ENCODE data around the gene ACR. TPM values are rescaled to one million over a fixed set of nuclear protein-coding genes. Genes with fewer than 3 reads are reported as not detected.

The ACR gene
- total RNA-seq, 2 experiments from 2014 or later: not detected

DNA sequence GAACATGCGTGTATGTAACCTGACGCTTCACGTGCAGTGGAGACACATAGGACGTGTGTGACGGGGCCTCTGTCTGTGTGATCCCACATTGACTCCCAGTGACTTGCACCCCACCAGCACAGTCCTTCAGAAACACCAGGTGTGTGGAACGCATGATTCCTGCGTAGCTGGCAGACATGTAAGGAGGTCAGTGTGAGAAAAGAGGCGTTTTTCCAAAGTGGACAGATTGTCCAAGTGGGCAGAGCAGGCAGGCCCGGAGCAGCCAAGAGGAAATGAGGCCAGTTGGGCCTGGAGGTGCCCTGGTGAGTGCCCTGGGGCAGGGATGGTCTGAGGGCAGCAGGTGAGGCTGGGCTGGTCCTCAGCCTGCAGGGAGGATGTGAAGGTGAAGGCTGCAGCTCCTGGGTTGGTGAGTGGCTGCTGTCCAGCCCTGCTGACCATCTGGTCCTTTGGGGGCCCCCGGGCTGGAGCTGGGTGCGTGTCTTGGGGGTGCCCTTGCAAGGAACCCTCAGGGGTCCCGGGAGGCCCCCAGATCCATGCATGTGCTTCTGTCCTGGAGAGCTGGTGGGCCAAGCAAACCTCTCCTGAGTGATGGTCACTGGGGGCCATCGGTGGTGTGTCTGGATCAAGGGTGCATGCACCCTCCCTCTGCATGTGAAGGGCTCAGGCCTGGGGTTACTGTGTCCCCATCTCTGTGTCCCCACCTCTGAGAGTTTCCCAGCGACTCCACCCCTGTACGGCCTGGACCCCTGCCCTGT lies 38.8 kb upstream of the ACR start:
- Mint-ChIP-seq H3K4me1 (peaks cover 18% of the 10 kb centered on the region), H3K9me3 (no peaks in the 10 kb centered on the region), H3K27me3 (no peaks in the 10 kb centered on the region), H3K4me3 (no peak overlapping the region), H3K27ac (no peak overlapping the region), H3K36me3 (ENCODE audit: low read depth) (no peaks in the 10 kb centered on the region)
- POLR2A ChIA-PET: no interaction called here
- CTCF ChIA-PET: no interaction called here
- DNase-seq: no peak

DNA sequence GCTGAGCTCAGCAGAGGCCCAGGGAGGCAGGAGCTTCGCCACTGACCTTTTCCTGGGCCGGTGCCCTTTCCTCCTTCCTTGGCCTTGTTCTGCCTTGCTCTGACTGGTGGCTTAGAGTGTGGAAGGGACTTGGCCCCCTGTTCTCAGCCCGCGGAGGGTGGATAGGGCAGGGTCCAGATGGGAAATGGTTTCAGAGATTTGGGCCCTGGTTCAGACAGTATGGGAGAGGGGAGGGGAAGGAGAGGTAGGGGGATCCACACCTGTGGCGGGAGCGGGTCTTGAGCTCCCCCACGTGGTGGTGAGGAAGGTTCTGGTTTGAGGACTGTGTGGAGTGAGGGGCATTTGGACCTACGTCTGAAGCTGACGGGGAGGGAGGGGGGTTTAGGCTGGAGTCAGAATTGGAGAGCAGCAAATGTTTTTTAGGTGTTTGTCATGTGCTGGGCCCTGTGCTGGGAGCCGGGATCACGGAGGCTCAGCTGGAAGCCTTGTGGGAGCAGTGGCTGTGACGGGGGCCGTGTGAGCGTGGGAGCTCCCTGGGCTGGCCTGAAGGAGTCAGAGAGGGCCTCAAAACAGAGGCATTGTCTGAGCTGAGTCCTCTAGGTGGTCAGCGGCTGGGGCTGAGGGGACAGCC lies 38.1 kb upstream of the ACR start:
- Mint-ChIP-seq H3K27ac (no peak overlapping the region), H3K4me1 (peaks cover 16% of the 10 kb centered on the region), H3K27me3 (no peaks in the 10 kb centered on the region), H3K9me3 (no peaks in the 10 kb centered on the region), H3K36me3 (ENCODE audit: low read depth) (no peaks in the 10 kb centered on the region), H3K4me3 (no peak overlapping the region)
- ChIA-PET CTCF (no interaction called here), POLR2A (no interaction called here)
- no peak for DNase-seq

DNA sequence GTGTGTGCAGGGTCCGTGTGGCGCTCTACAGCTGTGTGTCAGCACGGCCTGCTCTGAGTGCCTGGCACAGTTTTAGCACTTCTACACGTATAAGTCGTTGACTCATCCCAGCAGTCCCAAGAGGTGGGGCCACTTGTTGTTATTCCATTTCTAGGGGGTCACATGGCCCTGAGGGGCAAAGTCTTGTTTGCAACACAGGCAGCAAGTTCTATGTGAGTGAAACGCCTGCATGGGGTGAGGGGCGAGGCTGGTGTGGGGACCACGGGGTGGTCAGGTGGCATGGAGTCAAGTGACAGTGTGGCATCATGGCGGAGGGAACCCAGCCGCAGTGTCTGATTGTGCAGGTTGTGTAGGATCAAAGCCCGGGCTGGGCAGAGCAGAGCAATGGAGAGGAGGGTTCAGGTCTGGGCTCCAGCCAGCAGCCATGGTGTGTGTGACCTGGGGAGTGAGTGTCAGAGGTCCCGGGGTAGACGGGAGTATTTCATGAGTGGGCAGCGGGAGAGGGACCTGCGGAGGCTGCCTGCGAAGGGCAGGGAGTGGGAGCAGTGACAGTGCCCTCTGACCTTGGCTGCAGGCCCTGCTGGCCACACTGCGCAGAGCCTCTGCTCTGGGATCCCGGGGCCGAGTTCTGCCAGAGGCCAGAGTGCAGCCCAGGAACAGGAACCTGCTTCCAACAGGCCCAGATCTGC lies 37.5 kb upstream of the ACR start:
- no peak overlapping the region for H3K27ac Mint-ChIP-seq
- CTCF ChIA-PET: no interaction called here
- peaks cover 16% of the 10 kb centered on the region for H3K4me1 Mint-ChIP-seq
- POLR2A ChIA-PET: no interaction called here
- no peak for DNase-seq
- no peaks in the 10 kb centered on the region for H3K9me3 Mint-ChIP-seq
- H3K36me3 Mint-ChIP-seq (ENCODE audit: low read depth): no peaks in the 10 kb centered on the region
- no peak overlapping the region for H3K4me3 Mint-ChIP-seq
- H3K27me3 Mint-ChIP-seq: no peaks in the 10 kb centered on the region

DNA sequence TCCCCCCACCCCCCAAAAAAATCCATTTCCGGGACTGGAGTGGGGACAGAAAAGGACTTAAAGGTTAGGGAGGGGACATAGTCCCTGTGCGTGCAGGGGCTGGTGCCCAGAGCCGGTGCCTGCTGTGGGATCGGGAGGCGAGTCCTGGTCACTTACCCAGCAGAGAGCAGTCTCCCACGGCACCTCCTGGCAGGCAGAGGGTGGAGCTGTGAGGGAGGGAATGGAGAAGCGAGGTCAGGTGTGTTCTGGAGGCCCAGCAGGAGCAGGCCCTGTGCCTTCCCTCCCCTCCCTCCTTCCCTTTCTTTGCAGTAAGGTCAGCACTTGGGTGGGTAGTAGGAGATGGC lies 37.0 kb upstream of the ACR start:
- Mint-ChIP-seq H3K4me1 (peaks cover 16% of the 10 kb centered on the region), H3K27ac (no peak overlapping the region), H3K27me3 (no peaks in the 10 kb centered on the region), H3K4me3 (no peak overlapping the region), H3K36me3 (ENCODE audit: low read depth) (no peaks in the 10 kb centered on the region), H3K9me3 (no peaks in the 10 kb centered on the region)
- POLR2A ChIA-PET: no interaction called here
- no peak for DNase-seq
- CTCF ChIA-PET: no interaction called here

DNA sequence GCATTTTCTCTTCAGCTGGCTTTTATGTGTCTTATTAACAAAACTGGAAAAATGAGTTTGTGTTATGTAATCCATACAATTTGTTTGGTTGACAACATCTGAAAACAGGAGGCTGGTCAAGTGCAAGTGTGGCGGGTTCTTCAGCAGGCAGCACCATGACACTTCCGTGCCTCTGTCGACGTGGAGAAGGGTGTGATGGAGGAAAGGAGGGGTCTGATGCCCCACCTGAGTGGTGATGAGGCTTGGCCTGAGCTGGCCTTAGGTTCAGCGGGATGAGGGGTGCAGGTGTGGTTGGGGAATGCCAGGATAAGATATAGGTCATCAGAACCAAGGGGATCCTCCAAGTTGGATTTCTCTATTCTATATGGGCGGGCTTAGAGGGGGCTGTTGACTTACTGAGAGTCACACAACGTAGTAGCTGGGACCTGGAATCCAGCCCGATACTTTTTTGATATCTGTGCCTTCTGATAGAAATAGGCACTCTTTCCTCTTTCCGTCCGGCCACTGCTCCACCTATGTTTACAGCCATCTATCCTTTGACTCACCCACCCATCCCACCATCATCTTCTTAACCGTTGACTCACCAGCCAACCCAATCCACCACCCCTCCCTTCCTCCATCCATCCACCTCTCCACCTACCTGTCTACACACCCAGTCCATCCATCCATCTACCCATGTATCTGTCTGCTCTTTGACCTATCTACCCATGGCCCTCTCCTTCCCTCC lies 36.4 kb upstream of the ACR start:
- no peaks in the 10 kb centered on the region for H3K9me3 Mint-ChIP-seq
- DNase-seq: no peak
- no peaks in the 10 kb centered on the region for H3K27me3 Mint-ChIP-seq
- no peaks in the 10 kb centered on the region for H3K36me3 Mint-ChIP-seq (ENCODE audit: low read depth)
- ChIA-PET POLR2A (no interaction called here), CTCF (no interaction called here)
- H3K4me1 Mint-ChIP-seq: peaks cover 16% of the 10 kb centered on the region
- no peak overlapping the region for H3K27ac Mint-ChIP-seq
- H3K4me3 Mint-ChIP-seq: no peak overlapping the region

DNA sequence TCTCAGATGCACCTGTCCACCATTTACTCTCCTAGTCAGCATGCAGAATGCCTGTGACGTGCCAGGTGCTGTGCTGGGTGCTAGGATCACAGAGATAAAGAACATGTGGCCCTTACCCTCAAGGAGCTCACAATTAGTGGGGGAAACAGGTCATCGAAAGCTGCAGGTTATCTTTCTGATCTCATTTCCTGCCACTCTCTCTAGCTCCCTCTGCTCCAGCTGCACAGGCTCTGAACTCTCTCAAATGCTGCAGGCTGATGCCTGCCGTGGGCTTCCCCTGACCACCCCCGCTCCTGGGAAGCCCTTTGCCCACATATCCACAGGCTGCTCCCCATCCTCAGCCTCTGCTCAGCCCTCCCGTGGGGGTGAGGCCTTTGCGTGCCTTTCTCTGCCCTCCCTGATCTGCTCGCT lies 35.7 kb upstream of the ACR start:
- POLR2A ChIA-PET: no interaction called here
- Mint-ChIP-seq H3K36me3 (ENCODE audit: low read depth) (no peaks in the 10 kb centered on the region), H3K27me3 (no peaks in the 10 kb centered on the region), H3K27ac (no peak overlapping the region), H3K9me3 (no peaks in the 10 kb centered on the region), H3K4me3 (no peak overlapping the region), H3K4me1 (peaks cover 16% of the 10 kb centered on the region)
- CTCF ChIA-PET: no interaction called here
- DNase-seq: no peak

DNA sequence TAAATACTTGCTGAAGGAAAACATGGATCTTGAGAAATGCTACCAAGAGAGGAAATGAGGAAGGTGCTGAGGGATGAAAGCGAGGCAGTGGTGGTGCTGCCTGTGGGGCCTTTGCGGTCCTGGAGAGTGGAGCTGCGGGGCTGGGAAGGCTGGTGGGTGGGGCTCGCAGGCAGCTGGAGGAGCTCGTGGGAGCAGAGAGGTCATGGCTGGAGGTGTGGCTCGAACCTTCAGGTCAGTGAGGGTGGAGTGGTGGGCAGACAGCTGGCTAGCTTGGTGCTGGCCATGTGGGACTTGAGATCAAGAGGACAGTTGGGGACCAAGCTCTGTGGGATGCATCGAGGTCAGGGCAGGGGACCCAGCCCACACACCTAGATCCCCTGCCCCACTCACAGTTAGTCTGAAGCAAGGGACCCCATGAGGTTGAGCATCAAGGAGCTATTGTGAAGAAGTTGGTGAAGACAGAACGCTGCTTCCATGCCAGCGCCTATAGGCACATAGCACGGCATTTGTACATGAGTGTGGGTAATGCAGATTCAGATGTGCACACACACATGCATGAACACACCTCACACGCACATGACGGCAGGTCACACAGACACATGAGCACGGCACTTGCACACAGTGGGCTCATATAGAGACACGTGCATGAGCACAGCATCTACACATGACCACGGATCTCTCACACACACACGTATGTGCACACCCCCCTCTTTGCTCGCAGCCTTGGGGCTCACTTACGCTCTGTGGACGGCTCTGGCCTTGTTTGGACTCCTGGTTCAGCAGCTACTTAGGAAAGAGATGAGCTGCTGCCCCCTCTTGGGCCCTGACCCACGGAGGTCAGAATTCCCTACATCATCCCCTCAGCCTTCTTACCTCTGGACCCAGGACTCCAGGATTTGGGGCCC lies 34.9 kb upstream of the ACR start:
- ChIA-PET POLR2A (no interaction called here), CTCF (no interaction called here)
- DNase-seq: no peak
- no peaks in the 10 kb centered on the region for H3K36me3 Mint-ChIP-seq (ENCODE audit: low read depth)
- no peak overlapping the region for H3K27ac Mint-ChIP-seq
- no peak overlapping the region for H3K4me3 Mint-ChIP-seq
- peaks cover 2% of the 10 kb centered on the region for H3K27me3 Mint-ChIP-seq
- no peaks in the 10 kb centered on the region for H3K9me3 Mint-ChIP-seq
- peaks cover 16% of the 10 kb centered on the region for H3K4me1 Mint-ChIP-seq

DNA sequence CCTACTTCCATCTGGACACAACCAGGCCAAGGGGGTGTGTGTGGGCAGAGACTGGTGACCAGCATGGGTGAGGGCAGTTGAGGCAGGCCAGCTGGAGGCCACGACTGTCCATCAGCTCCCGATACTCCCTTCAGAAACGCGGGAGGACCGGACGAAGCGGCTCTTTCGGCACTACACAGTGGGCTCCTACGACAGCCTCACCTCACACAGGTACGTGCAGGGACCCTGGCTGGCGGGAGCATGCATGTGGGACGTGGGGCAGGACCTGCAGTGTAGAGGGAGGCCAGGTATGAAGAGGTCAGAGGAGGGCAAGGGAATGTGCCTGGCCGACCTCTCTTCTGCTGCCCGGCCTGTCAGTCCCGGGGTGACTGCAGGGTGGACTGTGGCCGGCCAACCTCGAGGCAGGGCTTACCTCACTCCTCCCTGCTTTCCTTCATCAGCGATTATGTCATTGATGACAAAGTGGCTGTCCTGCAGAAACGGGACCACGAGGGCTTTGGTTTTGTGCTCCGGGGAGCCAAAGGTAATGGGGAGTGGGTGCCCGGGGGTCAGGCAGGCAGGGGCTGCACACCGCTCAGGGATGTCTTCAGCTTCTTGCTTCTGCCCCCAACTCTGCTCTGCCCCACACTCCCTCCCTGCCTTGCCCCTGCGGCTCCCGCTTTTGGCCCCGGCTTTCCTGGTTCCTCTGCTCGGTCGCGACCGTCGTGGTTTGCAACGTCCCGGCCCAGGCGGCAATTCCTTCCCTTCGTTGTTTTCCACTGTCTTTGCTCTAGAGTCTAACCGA lies 34.1 kb upstream of the ACR start:
- Mint-ChIP-seq H3K27ac (no peak overlapping the region), H3K4me3 (no peak overlapping the region), H3K27me3 (peaks cover 2% of the 10 kb centered on the region), H3K36me3 (ENCODE audit: low read depth) (no peaks in the 10 kb centered on the region), H3K9me3 (no peaks in the 10 kb centered on the region), H3K4me1 (peaks cover 16% of the 10 kb centered on the region)
- no peak for DNase-seq
- POLR2A ChIA-PET: no interaction called here
- CTCF ChIA-PET: no interaction called here

DNA sequence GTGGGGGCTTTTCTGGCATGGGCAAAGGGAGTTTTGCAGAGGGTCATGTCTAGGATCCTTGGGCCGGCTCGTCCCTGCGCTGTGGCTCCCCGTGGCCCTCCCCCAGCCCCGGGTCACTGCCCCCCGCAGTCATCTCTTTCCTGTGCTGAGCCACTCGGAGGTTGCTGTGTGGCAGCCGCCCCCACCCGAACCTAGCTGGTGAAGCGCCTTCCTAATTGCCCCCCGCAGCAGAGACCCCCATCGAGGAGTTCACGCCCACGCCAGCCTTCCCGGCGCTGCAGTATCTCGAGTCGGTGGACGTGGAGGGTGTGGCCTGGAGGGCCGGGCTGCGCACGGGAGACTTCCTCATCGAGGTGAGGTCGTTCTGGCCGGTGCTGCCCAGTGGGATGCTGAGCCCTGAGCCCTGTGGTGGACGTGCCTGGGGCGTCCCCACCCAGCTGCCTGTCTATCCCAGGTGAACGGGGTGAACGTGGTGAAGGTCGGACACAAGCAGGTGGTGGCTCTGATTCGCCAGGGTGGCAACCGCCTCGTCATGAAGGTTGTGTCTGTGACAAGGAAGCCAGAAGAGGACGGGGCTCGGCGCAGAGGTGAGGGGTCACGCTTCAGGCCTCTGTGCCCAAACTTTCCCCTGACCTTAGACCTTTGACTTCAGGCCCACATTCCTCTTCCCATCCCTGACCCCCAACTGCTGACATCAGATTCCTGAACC lies 33.3 kb upstream of the ACR start:
- Mint-ChIP-seq H3K27ac (no peak overlapping the region), H3K4me3 (no peak overlapping the region), H3K4me1 (peaks cover 16% of the 10 kb centered on the region), H3K27me3 (peaks cover 2% of the 10 kb centered on the region), H3K9me3 (no peaks in the 10 kb centered on the region), H3K36me3 (ENCODE audit: low read depth) (no peaks in the 10 kb centered on the region)
- no peak for DNase-seq
- ChIA-PET CTCF (no interaction called here), POLR2A (no interaction called here)

DNA sequence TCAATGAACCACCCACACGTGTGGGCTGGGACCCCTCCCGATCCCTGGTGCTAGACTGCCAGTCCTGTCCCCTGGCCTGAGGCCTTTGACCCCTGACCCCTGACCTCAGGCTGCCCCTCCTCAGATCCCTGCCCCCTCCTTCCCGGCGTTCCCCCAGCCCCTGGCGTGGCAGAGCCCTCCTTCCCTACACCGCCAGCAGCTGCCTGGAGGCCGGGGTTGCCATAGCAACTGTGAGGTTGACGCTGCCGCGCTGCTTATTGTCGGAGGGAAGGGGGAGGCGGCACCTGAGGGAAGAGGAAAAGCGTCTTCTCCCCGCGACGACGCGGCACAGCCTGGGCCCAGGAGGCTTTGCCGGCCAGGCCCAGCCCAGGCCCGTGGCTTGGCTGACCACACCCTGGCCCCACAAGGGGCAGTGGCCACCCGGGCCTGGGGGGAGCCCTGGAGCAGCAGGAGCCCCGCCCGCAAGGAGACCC lies 32.7 kb upstream of the ACR start:
- DNase-seq: no peak
- no peak overlapping the region for H3K4me3 Mint-ChIP-seq
- CTCF ChIA-PET: no interaction called here
- H3K27me3 Mint-ChIP-seq: peaks cover 2% of the 10 kb centered on the region
- POLR2A ChIA-PET: no interaction called here
- H3K9me3 Mint-ChIP-seq: no peaks in the 10 kb centered on the region
- no peaks in the 10 kb centered on the region for H3K36me3 Mint-ChIP-seq (ENCODE audit: low read depth)
- H3K4me1 Mint-ChIP-seq: peaks cover 16% of the 10 kb centered on the region
- no peak overlapping the region for H3K27ac Mint-ChIP-seq

DNA sequence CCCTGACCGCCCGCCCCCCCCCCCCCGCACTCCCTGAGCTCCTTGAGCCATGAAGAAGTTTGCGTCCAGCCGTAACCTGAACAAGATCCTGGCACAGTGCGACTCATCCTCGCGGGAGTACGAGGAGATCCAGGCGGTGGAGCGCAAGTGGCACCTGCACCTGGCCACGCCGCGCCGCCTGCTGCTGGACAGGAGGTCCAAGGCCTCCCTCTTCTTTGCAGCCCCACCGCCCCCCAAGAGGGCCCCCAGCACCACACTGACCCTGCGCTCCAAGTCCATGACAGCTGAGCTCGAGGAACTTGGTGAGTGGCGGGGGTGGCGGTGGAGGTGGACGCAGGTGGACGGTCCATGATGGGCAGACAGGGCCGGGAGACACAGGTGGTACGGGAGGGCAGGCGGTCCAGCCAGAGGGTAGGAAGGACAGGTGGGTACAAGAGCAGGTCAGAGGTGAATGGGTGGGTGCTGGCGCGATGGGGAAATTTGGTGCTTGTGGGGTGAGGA lies 32.1 kb upstream of the ACR start:
- Mint-ChIP-seq H3K36me3 (ENCODE audit: low read depth) (no peaks in the 10 kb centered on the region), H3K27ac (no peak overlapping the region), H3K4me3 (no peak overlapping the region), H3K9me3 (no peaks in the 10 kb centered on the region), H3K27me3 (peaks cover 6% of the 10 kb centered on the region), H3K4me1 (peaks cover 16% of the 10 kb centered on the region)
- CTCF ChIA-PET: no interaction called here
- POLR2A ChIA-PET: no interaction called here
- DNase-seq: no peak
